HG02763 (cell line): ENCODE data around the gene ZCCHC14.
"Not testable (repeated sequence)": the region's sequence is repeated elsewhere in the genome, so short reads cannot be mapped to it uniquely, and the experiment has no call there.

Source experiments
- ATAC-seq: cut with Tn5 transposase; IDR thresholded peaks from one replicate; pipeline ENCODE4 v1.9.1; 2021; ENCODE audit warnings: mild to moderate bottlenecking, moderate library complexity; ENCODE audit not compliant: unreplicated experiment

The ZCCHC14 gene

DNA sequence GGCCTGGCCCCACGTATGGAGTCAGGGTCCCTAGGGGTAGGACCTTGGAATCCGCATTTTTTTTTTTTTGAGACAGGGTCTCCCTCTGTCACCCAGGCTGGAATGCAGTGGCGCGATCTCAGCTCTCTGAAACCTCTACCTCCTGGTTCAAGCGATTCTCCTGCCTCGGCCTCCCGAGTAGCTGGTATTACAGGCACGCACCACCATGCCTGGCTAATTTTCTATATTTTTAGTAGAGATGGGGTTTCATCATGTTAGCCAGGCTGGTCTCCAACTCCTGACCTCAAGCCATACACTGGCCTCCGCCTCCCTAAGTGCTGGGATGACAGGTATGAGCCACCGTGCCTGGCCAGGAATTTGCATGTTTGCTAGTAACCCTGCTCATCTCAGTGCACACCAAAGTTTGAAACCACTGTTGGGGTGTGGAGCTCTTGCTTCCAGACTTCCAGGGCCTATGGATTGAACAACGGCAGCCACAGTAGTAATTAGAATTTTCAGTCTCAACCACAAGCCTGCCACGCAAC lies 5.0 kb upstream of the ZCCHC14 start:
- not testable (repeated sequence) for ATAC-seq

GRCh38 chr16:87497023-87497766 lies 4.4 kb upstream of the ZCCHC14 start:
- ATAC-seq: not testable (repeated sequence)

GRCh38 chr16:87496447-87496801 lies 3.6 kb upstream of the ZCCHC14 start:
- ATAC-seq: no peak

GRCh38 chr16:87495578-87496446 lies 3.0 kb upstream of the ZCCHC14 start:
- ATAC-seq: no peak

GRCh38 chr16:87493608-87494280 lies 920 bp upstream of the ZCCHC14 start:
- no peak for ATAC-seq

- ATAC-seq: no peak
These were observed 563 bp downstream of the ZCCHC14 start for GRCh38 chr16:87492291-87492630.

- no peak for ATAC-seq
These were observed 1.1 kb downstream of the ZCCHC14 start for GRCh38 chr16:87491522-87492290.

GRCh38 chr16:87490799-87491521 lies 1.9 kb downstream of the ZCCHC14 start:
- ATAC-seq: not testable (repeated sequence)

- ATAC-seq: no peak
These were observed 2.6 kb downstream of the ZCCHC14 start for GRCh38 chr16:87490096-87490798.

DNA sequence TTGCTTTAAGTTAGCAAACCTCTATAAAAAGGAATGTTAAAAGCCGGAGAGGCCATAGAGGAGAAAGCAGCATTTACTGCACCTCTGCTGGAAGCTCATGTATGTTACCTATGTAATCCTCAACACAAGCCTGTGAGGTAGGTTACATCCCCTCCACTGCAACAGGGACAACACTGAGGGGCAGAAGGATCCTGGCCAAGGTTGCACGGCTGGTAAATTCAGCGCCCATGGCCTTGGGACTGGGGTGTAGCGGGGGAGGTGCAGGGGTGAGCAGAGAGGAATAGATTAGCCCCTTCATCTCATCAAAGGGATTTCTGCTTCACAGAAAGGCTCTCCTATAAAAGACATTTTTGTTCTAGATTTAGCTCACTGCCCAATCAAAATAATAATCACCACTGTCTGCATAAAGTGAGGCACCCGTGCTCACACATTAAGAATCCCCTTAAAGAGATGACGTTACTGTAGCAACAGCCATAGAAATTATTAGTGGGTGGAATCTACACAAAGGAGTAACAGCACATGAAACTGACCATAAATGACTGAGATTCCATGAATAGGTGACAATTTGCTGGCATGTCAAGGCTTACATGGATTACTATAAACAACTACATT lies 3.3 kb downstream of the ZCCHC14 start:
- no peak for ATAC-seq

- not testable (repeated sequence) for ATAC-seq
These were observed 3.9 kb downstream of the ZCCHC14 start for GRCh38 chr16:87488960-87489359.

DNA sequence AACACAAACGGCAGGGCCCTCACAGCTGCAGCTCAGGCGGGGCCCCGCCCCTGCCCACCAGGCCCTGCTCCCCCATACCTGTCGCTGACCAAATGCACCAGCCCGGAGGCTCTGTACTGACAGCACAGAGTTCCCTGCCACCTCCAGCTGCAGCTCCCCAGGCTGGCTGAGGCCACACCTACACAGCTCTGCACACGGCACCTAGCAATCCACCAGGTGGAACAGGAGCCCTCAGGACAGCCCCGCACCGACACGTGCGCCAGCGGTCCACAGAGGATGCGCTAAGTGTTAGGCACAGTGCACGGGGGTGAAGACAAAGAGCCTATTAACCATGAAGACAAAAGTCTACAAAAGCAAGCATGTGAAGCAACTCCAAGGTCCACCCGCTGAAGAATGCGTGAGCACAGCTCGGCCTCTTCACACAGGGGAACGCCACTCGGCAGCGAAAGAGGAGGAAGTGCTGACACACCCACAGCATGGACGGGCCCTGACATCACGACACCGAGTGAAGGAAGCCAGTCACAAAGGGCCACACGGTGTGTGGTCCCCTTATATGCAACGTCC lies 5.4 kb downstream of the ZCCHC14 start:
- ATAC-seq: no peak

DNA sequence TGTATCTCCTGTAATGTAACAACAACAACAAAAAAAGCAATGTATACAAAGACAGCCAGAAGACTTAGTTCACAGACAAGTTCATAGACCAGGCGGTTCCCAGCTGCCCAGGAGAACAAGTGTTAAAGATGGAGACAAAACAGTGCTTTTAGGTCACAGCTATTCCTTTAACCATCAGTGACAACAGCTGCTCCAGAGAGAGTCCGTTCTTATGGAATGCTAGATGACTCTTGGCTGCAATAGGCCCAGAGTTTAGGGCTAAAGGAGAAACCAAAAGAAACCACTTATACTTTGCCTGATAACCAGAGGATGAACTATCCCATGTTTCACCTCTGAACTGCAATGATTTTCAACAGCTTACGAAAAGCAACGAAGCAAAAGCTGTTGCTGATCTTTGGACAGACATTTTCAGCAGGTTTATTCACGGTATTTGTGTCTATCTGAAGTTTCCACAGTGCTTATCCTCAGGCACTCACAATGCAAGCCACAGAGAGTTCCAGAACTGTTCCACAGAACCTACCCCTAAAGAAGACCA lies 6.0 kb downstream of the ZCCHC14 start:
- ATAC-seq: no peak

DNA sequence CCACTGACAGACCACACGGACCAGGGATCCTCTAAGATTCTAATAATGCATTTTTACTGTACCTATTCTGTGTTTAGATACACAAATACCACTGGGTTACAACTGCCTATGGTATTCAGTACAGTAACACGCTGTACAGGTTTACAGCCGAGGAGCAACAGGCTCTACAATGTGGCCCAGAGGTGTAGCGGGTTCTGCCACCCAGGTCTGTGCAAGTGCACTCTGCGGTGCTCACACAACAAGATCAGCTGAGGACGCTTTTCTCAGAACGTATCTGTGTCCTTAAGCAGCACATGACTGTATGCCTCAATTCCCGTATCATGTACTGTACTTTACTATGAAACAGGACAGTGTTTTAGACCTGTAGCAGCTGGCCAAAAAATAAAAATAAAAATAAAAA lies 6.5 kb downstream of the ZCCHC14 start:
- ATAC-seq: no peak

DNA sequence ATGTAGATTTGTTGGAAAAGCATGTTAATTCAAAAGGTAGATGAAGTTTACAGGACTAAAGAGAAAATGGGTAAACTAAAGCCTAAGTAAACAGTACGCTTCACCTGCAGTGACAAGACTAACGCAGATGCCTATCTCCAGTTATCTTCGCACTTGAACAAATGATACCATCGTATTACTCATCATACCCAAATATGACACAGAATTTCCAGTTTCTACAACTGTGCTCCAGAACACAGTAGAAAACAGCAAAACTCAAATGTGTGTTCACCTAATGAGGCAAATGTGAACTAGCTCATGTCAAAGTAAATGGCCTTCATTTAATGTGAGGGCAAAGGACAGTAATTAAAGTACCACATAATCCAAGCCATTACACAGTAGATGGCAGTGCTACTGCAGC lies 7.0 kb downstream of the ZCCHC14 start:
- ATAC-seq: not testable (repeated sequence)

GRCh38 chr16:87484487-87485331 lies 8.1 kb downstream of the ZCCHC14 start:
- ATAC-seq: no peak

GRCh38 chr16:87483481-87483880 lies 9.3 kb downstream of the ZCCHC14 start:
- ATAC-seq: no peak
